ENCODE results near the gene TBL1Y. TPM values are rescaled to one million over a fixed set of nuclear protein-coding genes. Genes with fewer than 3 reads are reported as not detected.

Gene TBL1Y
- polyA plus RNA-seq, 3 donors = not detected

- Histone ChIP-seq H3K79me2 (ENCODE audit: insufficient read depth, low read length) (no peaks in the 10 kb centered on the region), H3K4me3 (replicated peaks in 1 of 3; ENCODE audit: low read depth in 2 of 3, low read length in 3 of 3) (no peak overlapping the region), H3K4me2 (replicated peaks; ENCODE audit: extremely low read depth, low read length, poor library complexity, severe bottlenecking) (no peak overlapping the region), H3K4me1 (ENCODE audit: control insufficient read depth in 1 of 2, insufficient read depth in 2 of 2, low read length in 2 of 2) (no peaks in the 10 kb centered on the region), H3K27ac (ENCODE audit: low read depth in 1 of 2, low read length in 2 of 2) (no peak overlapping the region), H3K9me3 (replicated peaks in 1 of 2; ENCODE audit: control insufficient read depth in 1 of 2, insufficient read depth in 1 of 2, low read length in 2 of 2) (no peaks in the 10 kb centered on the region), H2AFZ (ENCODE audit: insufficient read depth, low read depth, low read length, poor library complexity, severe bottlenecking) (no peak overlapping the region), H4K20me1 (ENCODE audit: insufficient read depth, low read length) (no peaks in the 10 kb centered on the region), H3K36me3 (replicated peaks in 1 of 2; ENCODE audit: control insufficient read depth in 1 of 2, insufficient read depth in 2 of 2, low read length in 2 of 2) (no peaks in the 10 kb centered on the region), H3K9ac (ENCODE audit: insufficient read depth, low read length, poor library complexity, severe bottlenecking) (no peak overlapping the region), H3K27me3 (ENCODE audit: control insufficient read depth in 2 of 2, insufficient read depth in 2 of 2, low read length in 2 of 2) (no peaks in the 10 kb centered on the region)
- H3K9me3 Mint-ChIP-seq = no peaks in the 10 kb centered on the region
- H3K27ac Mint-ChIP-seq = no peak overlapping the region
- peaks cover 0 to 1% (median 0%) of the 10 kb centered on the region in 3 donors for H3K27me3 Mint-ChIP-seq (ENCODE audit: low read depth in 3 of 3)
- H3K4me3 Mint-ChIP-seq = no peak overlapping the region
- WGBS (ENCODE audit: insufficient coverage) = 81% methylated on average over 4 of the region's 4 CpGs
- H3K36me3 Mint-ChIP-seq = no peaks in the 10 kb centered on the region
- no peak for TF ChIP-seq CTCF (IDR thresholded peaks at IDR 0.05)
- no peak for DNase-seq
- intact Hi-C loops (cut with micrococcal nuclease) = no loop called here
- H3K4me1 Mint-ChIP-seq = no peaks in the 10 kb centered on the region
These were observed 106.0 kb downstream of the TBL1Y start for GRCh38 chrY:7016521-7016920.

DNA sequence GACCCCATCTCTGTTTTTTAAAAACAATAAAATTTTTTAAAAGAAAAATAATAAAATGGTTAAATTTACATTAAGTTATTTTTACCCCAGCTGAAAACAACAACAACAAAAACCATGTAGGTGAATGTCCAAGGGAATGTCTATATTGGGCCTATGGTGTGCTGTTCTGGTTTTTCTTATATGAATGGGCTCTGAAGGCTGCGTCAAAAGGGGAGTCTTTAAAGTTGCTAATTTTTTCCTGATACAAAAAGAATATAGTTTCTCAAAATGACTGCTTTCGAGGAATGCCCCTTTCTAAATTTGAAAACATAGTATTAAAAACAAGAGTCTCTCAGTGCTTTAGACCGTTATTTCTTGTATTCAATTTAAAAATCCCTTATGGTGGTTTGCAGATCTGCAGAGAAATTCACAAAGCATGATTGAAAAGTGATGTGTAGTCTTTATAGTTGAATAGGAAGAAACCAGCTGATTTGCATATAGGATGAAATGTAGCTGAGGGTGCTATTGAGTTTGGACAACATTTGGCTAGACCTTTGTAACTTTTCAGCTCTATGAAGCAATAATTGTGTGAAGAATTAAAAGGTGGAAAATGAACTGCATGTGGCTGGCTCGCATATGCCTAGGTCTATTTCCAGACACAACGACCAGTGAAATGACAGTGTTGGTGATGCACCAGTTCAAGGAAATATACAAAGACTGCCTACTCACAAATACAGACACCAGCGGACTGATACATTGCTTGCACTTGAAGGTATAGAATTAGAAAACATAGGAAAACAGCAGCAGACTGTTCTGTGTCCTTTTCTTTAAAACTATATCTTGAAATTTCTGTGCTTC, 107.0 kb downstream of the TBL1Y start:
- no CpG with 5 or more reads among the region's 6 CpGs for WGBS (ENCODE audit: insufficient coverage)
- intact Hi-C loops (cut with micrococcal nuclease) = no loop called here
- H3K27me3 Mint-ChIP-seq (ENCODE audit: low read depth in 3 of 3) = peaks cover 0 to 1% (median 0%) of the 10 kb centered on the region in 3 donors

More for the DNA sequence above, 107.0 kb downstream of the TBL1Y start:
- Histone ChIP-seq H3K4me1 (ENCODE audit: control insufficient read depth in 1 of 2, insufficient read depth in 2 of 2, low read length in 2 of 2) (no peaks in the 10 kb centered on the region), H3K9me3 (replicated peaks in 1 of 2; ENCODE audit: control insufficient read depth in 1 of 2, insufficient read depth in 1 of 2, low read length in 2 of 2) (no peaks in the 10 kb centered on the region), H3K36me3 (replicated peaks in 1 of 2; ENCODE audit: control insufficient read depth in 1 of 2, insufficient read depth in 2 of 2, low read length in 2 of 2) (no peaks in the 10 kb centered on the region), H3K27ac (ENCODE audit: low read depth in 1 of 2, low read length in 2 of 2) (no peak overlapping the region), H2AFZ (ENCODE audit: insufficient read depth, low read depth, low read length, poor library complexity, severe bottlenecking) (no peak overlapping the region), H3K27me3 (ENCODE audit: control insufficient read depth in 2 of 2, insufficient read depth in 2 of 2, low read length in 2 of 2) (no peaks in the 10 kb centered on the region), H3K9ac (ENCODE audit: insufficient read depth, low read length, poor library complexity, severe bottlenecking) (no peak overlapping the region), H3K4me2 (replicated peaks; ENCODE audit: extremely low read depth, low read length, poor library complexity, severe bottlenecking) (no peak overlapping the region), H3K4me3 (replicated peaks in 1 of 3; ENCODE audit: low read depth in 2 of 3, low read length in 3 of 3) (no peak overlapping the region), H3K79me2 (ENCODE audit: insufficient read depth, low read length) (no peaks in the 10 kb centered on the region), H4K20me1 (ENCODE audit: insufficient read depth, low read length) (no peaks in the 10 kb centered on the region)
- no peaks in the 10 kb centered on the region for H3K4me1 Mint-ChIP-seq
- H3K36me3 Mint-ChIP-seq = no peaks in the 10 kb centered on the region
- no peak for TF ChIP-seq CTCF (IDR thresholded peaks at IDR 0.05)
- no peak overlapping the region for H3K4me3 Mint-ChIP-seq
- no peak overlapping the region for H3K27ac Mint-ChIP-seq
- DNase-seq = no peak
- no peaks in the 10 kb centered on the region for H3K9me3 Mint-ChIP-seq

All from CD14-positive monocyte (primary cell).